Activated CD8-positive, alpha-beta T cell treated with anti-CD3 and anti-CD28 coated beads for 36 hours (primary cell): ENCODE measurements around the gene AHI1. TPM values are rescaled to one million over a fixed set of nuclear protein-coding genes. Genes with fewer than 3 reads are reported as not detected.
A peak's percentile ranks its signal among the peaks of the same experiment; 100 is the strongest.

ENCODE experiments used
- ATAC-seq: fragments of 200-7000 bp; cut with Tn5 transposase; one replicate; pipeline ENCODE4 v1.10.0; 2021; ENCODE audit warnings: mild to moderate bottlenecking, moderate library complexity
- CTCF ChIA-PET: fragments of 350-600 bp; sonication (Branson Sonifier 250); formaldehyde crosslinking; loops from one replicate; lab custom pipeline; 2021; ENCODE audit warnings: antibody characterized with exemption; lab: Charles Lee
- POLR2A ChIA-PET: fragments of 350-600 bp; sonication (Branson Sonifier 250); formaldehyde crosslinking; loops from one replicate; lab custom pipeline; 2021; ENCODE audit warnings: antibody characterized with exemption; lab: Charles Lee
- DNase-seq: peaks from one replicate; pipeline ENCODE4 v3.0.0-alpha.2; 2020
- H3K27ac Mint-ChIP-seq: one replicate; pipeline ENCODE4 v1.8.0; 2021; ENCODE audit warnings: mild to moderate bottlenecking, mixed read lengths
- H3K27me3 Mint-ChIP-seq: one replicate; pipeline ENCODE4 v1.8.0; 2021; ENCODE audit warnings: mixed read lengths
- H3K36me3 Mint-ChIP-seq: one replicate; pipeline ENCODE4 v1.8.0; 2021; ENCODE audit warnings: low read depth, mixed read lengths
- H3K4me1 Mint-ChIP-seq: one replicate; pipeline ENCODE4 v1.8.0; 2021; ENCODE audit warnings: low read depth, mixed read lengths
- H3K4me3 Mint-ChIP-seq: one replicate; pipeline ENCODE4 v1.8.0; 2021; ENCODE audit warnings: mild to moderate bottlenecking, moderate library complexity, mixed read lengths
- H3K9me3 Mint-ChIP-seq: one replicate; pipeline ENCODE4 v1.8.0; 2021; ENCODE audit warnings: mixed read lengths
- CTCF ChIP-seq: fragments of 200-600 bp; IDR thresholded peaks from one replicate; pipeline ENCODE4 v1.8.0; 2022; ENCODE audit warnings: antibody characterized with exemption, mild to moderate bottlenecking
- intact Hi-C: fragments of 100-400 bp; cut with micrococcal nuclease; formaldehyde crosslinking; loops from one replicate; pipeline ENCODE4 v1.10.0; 2022
- total RNA-seq, 2 experiments: library from RNA; stranded (reverse); gene quantifications; one replicate each; pipeline ENCODE4 v1.2.3, GENCODE V29; 2021

Gene AHI1
- total RNA-seq, 2 experiments from 2014 or later = 32.1 to 33.3 TPM

GRCh38 chr6:135503703-135504475, 6.3 kb upstream of the AHI1 start:
- H3K27me3 Mint-ChIP-seq = no peaks in the 10 kb centered on the region
- intact Hi-C loops = no loop called here
- H3K36me3 Mint-ChIP-seq = no peaks in the 10 kb centered on the region
- ChIA-PET CTCF (interaction anchor here (1.0 kb wide), 1 partner anchor 32 kb away, joined by 6 read pairs; no protein-coding TSS in a partner anchor), POLR2A (no interaction called here)
- no peak overlapping the region for H3K4me3 Mint-ChIP-seq
- no peak for TF ChIP-seq CTCF
- DNase-seq (no peak), ATAC-seq (no peak)
- no peak overlapping the region for H3K27ac Mint-ChIP-seq
- H3K4me1 Mint-ChIP-seq = peaks cover 9% of the 10 kb centered on the region
- no peaks in the 10 kb centered on the region for H3K9me3 Mint-ChIP-seq

- POLR2A ChIA-PET = interaction anchor here (0.6 to 1.7 kb wide), 3 partner anchors 13 to 376 kb away, joined by 3 to 4 read pairs (median 3); no protein-coding TSS in a partner anchor
- Mint-ChIP-seq H3K27me3 (no peaks in the 10 kb centered on the region), H3K9me3 (no peaks in the 10 kb centered on the region), H3K4me3 (no peak overlapping the region), H3K27ac (no peak overlapping the region), H3K36me3 (peaks cover 9% of the 10 kb centered on the region), H3K4me1 (peaks cover 10% of the 10 kb centered on the region)
- intact Hi-C loops = no loop called here
- TF ChIP-seq CTCF = no peak
- CTCF ChIA-PET = interaction anchor here (0.9 to 1.7 kb wide), 4 partner anchors 37 to 727 kb away, joined by 3 to 9 read pairs (median 4); no protein-coding TSS in a partner anchor
- ATAC-seq (no peak), DNase-seq (no peak)
These were observed 2.2 kb upstream of the AHI1 start for GRCh38 chr6:135499441-135500340.

- peaks cover 11% of the 10 kb centered on the region for H3K4me1 Mint-ChIP-seq
- H3K9me3 Mint-ChIP-seq = no peaks in the 10 kb centered on the region
- peaks cover 20% of the 10 kb centered on the region for H3K36me3 Mint-ChIP-seq
- CTCF ChIA-PET = interaction anchor here (1.1 to 1.7 kb wide), 3 partner anchors 48 to 728 kb away, joined by 5 to 9 read pairs (median 7); no protein-coding TSS in a partner anchor
- no peak overlapping the region for H3K4me3 Mint-ChIP-seq
- peak; percentile 86 for DNase-seq
- POLR2A ChIA-PET = interaction anchor here (0.6 to 2.6 kb wide), 10 partner anchors 12 to 792 kb away, joined by 3 to 19 read pairs (median 4); partner anchors contain the start of gene BCLAF1
- intact Hi-C loops = no loop called here
- TF ChIP-seq CTCF = no peak
- peak; percentile 77 for ATAC-seq
- H3K27ac Mint-ChIP-seq = no peak overlapping the region
- H3K27me3 Mint-ChIP-seq = no peaks in the 10 kb centered on the region
These were observed 773 bp upstream of the AHI1 start for GRCh38 chr6:135498185-135498841.

- no peaks in the 10 kb centered on the region for H3K9me3 Mint-ChIP-seq
- DNase-seq (no peak), ATAC-seq (no peak)
- TF ChIP-seq CTCF = no peak
- CTCF ChIA-PET = interaction anchor here (1.5 kb wide), 1 partner anchor 46 kb away, joined by 3 read pairs; no protein-coding TSS in a partner anchor
- H3K27ac Mint-ChIP-seq = no peak overlapping the region
- peaks cover 25% of the 10 kb centered on the region for H3K36me3 Mint-ChIP-seq
- no peak overlapping the region for H3K4me3 Mint-ChIP-seq
- POLR2A ChIA-PET = interaction anchor here (2.6 kb wide), 1 partner anchor 793 kb away, joined by 19 read pairs; the partner anchor contains the start of gene BCLAF1
- peaks cover 11% of the 10 kb centered on the region for H3K4me1 Mint-ChIP-seq
- no peaks in the 10 kb centered on the region for H3K27me3 Mint-ChIP-seq
- intact Hi-C loops = no loop called here
These were observed 634 bp downstream of the AHI1 start for GRCh38 chr6:135496800-135497411.
